HL-60 (cell line): ENCODE measurements around the gene NHSL1.

Experiments used
- DNase-seq, 2 experiments: peaks; one replicate each; pipeline ENCODE4 v3.0.0-alpha.2; 2010 to 2020; ENCODE audit warnings: low read depth in 1 of 2, low spot score in 1 of 2
- H3K27ac ChIP-seq: fragments of 250-450 bp; sonication (Bioruptor Pico); replicated peaks from 2 replicates; pipeline ENCODE4 v1.5.1; 2020; ENCODE audit warnings: mild to moderate bottlenecking, moderate library complexity
- H3K27me3 ChIP-seq: fragments of 250-450 bp; sonication (Bioruptor Pico); 2 replicates; pipeline ENCODE4 v1.5.1; 2021; ENCODE audit warnings: mild to moderate bottlenecking, moderate library complexity; ENCODE audit not compliant: insufficient read depth, poor library complexity, severe bottlenecking
- H3K4me3 ChIP-seq: replicated peaks from 2 replicates; pipeline ENCODE4 v1.5.1; 2011; ENCODE audit warnings: mild to moderate bottlenecking, control low read depth, low read length; ENCODE audit not compliant: insufficient read depth
- GABPA ChIP-seq: IDR thresholded peaks from 2 replicates; pipeline ENCODE4 v1.6.1; 2012; ENCODE audit warnings: low read depth
- POLR2AphosphoS5 ChIP-seq: IDR thresholded peaks from 2 replicates; pipeline ENCODE4 v1.6.1; 2012; ENCODE audit warnings: low read depth
- REST ChIP-seq: IDR thresholded peaks from 2 replicates; pipeline ENCODE4 v1.6.1; 2012; ENCODE audit warnings: low read depth; ENCODE audit not compliant: insufficient replicate concordance
- SPI1 ChIP-seq: IDR thresholded peaks from 2 replicates; pipeline ENCODE4 v1.6.1; 2012; ENCODE audit warnings: low read depth, mild to moderate bottlenecking, borderline replicate concordance
- TF ChIP-seq, protein P1 (sequence below): IDR thresholded peaks from one replicate; pipeline ENCODE4 v1.5.1; 2011; ENCODE audit warnings: low read length, control low read depth, inconsistent platforms; ENCODE audit not compliant: insufficient read depth

The NHSL1 gene

GRCh38 chr6:138421608-138422007 lies 77.7 kb downstream of the NHSL1 start:
- Histone ChIP-seq H3K27ac (no peak overlapping the region), H3K27me3 (no peaks in the 10 kb centered on the region), H3K4me3 (no peak overlapping the region)
- TF ChIP-seq, protein P1, sequence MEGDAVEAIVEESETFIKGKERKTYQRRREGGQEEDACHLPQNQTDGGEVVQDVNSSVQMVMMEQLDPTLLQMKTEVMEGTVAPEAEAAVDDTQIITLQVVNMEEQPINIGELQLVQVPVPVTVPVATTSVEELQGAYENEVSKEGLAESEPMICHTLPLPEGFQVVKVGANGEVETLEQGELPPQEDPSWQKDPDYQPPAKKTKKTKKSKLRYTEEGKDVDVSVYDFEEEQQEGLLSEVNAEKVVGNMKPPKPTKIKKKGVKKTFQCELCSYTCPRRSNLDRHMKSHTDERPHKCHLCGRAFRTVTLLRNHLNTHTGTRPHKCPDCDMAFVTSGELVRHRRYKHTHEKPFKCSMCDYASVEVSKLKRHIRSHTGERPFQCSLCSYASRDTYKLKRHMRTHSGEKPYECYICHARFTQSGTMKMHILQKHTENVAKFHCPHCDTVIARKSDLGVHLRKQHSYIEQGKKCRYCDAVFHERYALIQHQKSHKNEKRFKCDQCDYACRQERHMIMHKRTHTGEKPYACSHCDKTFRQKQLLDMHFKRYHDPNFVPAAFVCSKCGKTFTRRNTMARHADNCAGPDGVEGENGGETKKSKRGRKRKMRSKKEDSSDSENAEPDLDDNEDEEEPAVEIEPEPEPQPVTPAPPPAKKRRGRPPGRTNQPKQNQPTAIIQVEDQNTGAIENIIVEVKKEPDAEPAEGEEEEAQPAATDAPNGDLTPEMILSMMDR, result no peak
- no peak for TF ChIP-seq SPI1
- TF ChIP-seq GABPA, result no peak
- no peak for TF ChIP-seq POLR2AphosphoS5
- TF ChIP-seq REST, result no peak
- no peak for DNase-seq

- no peak overlapping the region for H3K4me3 ChIP-seq
- TF ChIP-seq POLR2AphosphoS5, result no peak
- TF ChIP-seq, protein P1, result no peak
- TF ChIP-seq GABPA, result no peak
- TF ChIP-seq REST, result no peak
- TF ChIP-seq SPI1, result no peak
- no peak overlapping the region for H3K27ac ChIP-seq
- no peaks in the 10 kb centered on the region for H3K27me3 ChIP-seq
- DNase-seq, result no peak
These were observed 78.2 kb downstream of the NHSL1 start for GRCh38 chr6:138421089-138421488.

- no peaks in the 10 kb centered on the region for H3K27me3 ChIP-seq
- H3K4me3 ChIP-seq, result no peak overlapping the region
- DNase-seq, result no peak
- TF ChIP-seq SPI1 (no peak), REST (no peak), POLR2AphosphoS5 (no peak), GABPA (no peak)
- TF ChIP-seq, protein P1, result no peak
- no peak overlapping the region for H3K27ac ChIP-seq
These were observed 78.9 kb downstream of the NHSL1 start for GRCh38 chr6:138420356-138420755.
